HEK293 (cell line): ENCODE results near the gene INTS14.

Experiments
- ELK4 ChIP-seq: IDR thresholded peaks from 2 replicates; pipeline ENCODE4 v1.6.1; 2011; ENCODE audit warnings: mild to moderate bottlenecking, low read depth, low read length, borderline replicate concordance
- HIC1 ChIP-seq: fragments of 450-650 bp; formaldehyde crosslinking; IDR thresholded peaks from 2 replicates; pipeline ENCODE4 v1.5.1; 2016; ENCODE audit warnings: missing biosample characterization, missing genetic modification characterization
- HOXA7 ChIP-seq: sonication (generic); formaldehyde crosslinking; IDR thresholded peaks from 2 replicates; pipeline ENCODE4 v1.8.1; 2022; ENCODE audit warnings: missing genetic modification reagents, borderline replicate concordance
- HOXC10 ChIP-seq: sonication (generic); formaldehyde crosslinking; IDR thresholded peaks from 2 replicates; pipeline ENCODE4 v1.8.1; 2023; ENCODE audit warnings: mild to moderate bottlenecking, missing genetic modification reagents
- HOXD13 ChIP-seq: sonication (generic); formaldehyde crosslinking; IDR thresholded peaks from 2 replicates; pipeline ENCODE4 v1.8.0; 2022; ENCODE audit warnings: missing genetic modification reagents, borderline replicate concordance
- MZF1 ChIP-seq: fragments of 450-650 bp; formaldehyde crosslinking; IDR thresholded peaks from 2 replicates; pipeline ENCODE4 v1.5.1; 2017; ENCODE audit warnings: missing biosample characterization, missing genetic modification characterization, borderline replicate concordance
- PRDM4 ChIP-seq: fragments of 450-650 bp; formaldehyde crosslinking; IDR thresholded peaks from 2 replicates; pipeline ENCODE4 v1.5.1; 2017; ENCODE audit warnings: missing biosample characterization, missing genetic modification characterization
- RBAK ChIP-seq: fragments of 450-650 bp; formaldehyde crosslinking; IDR thresholded peaks from 2 replicates; pipeline ENCODE4 v1.5.1; 2016; ENCODE audit warnings: missing biosample characterization, missing genetic modification characterization
- REPIN1 ChIP-seq: fragments of 450-650 bp; formaldehyde crosslinking; IDR thresholded peaks from 2 replicates; pipeline ENCODE4 v1.5.1; 2017; ENCODE audit warnings: missing biosample characterization, missing genetic modification characterization, low read depth
- SP2 ChIP-seq: fragments of 450-650 bp; formaldehyde crosslinking; IDR thresholded peaks from 2 replicates; pipeline ENCODE4 v1.5.1; 2016; ENCODE audit warnings: missing biosample characterization, missing genetic modification characterization
- SP3 ChIP-seq: fragments of 450-650 bp; formaldehyde crosslinking; IDR thresholded peaks from 2 replicates; pipeline ENCODE4 v1.5.1; 2016; ENCODE audit warnings: missing biosample characterization, missing genetic modification characterization
- ZBTB17 ChIP-seq: fragments of 450-650 bp; formaldehyde crosslinking; IDR thresholded peaks from 2 replicates; pipeline ENCODE4 v1.5.1; 2016; ENCODE audit warnings: missing biosample characterization, missing genetic modification characterization
- ZBTB26 ChIP-seq: fragments of 450-650 bp; formaldehyde crosslinking; optimal IDR thresholded peaks from 2 replicates; pipeline ENCODE3; 2016; ENCODE audit warnings: missing biosample characterization, mild to moderate bottlenecking, missing genetic modification characterization
- ZFP69B ChIP-seq: fragments of 450-650 bp; formaldehyde crosslinking; IDR thresholded peaks from 2 replicates; pipeline ENCODE4 v1.5.1; 2016; ENCODE audit warnings: missing biosample characterization, missing genetic modification characterization
- ZNF121 ChIP-seq: fragments of 450-650 bp; formaldehyde crosslinking; IDR thresholded peaks from 2 replicates; pipeline ENCODE4 v1.5.1; 2016; ENCODE audit warnings: missing biosample characterization, missing genetic modification characterization
- ZNF138 ChIP-seq: fragments of 450-650 bp; formaldehyde crosslinking; IDR thresholded peaks from 2 replicates; pipeline ENCODE4 v1.5.1; 2016; ENCODE audit warnings: missing biosample characterization, missing genetic modification characterization, borderline replicate concordance
- ZNF146 ChIP-seq: fragments of 450-650 bp; formaldehyde crosslinking; IDR thresholded peaks from 2 replicates; pipeline ENCODE4 v1.5.1; 2016; ENCODE audit warnings: missing biosample characterization, missing genetic modification characterization
- ZNF214 ChIP-seq: fragments of 450-650 bp; formaldehyde crosslinking; IDR thresholded peaks from 2 replicates; pipeline ENCODE4 v1.5.1; 2017; ENCODE audit warnings: missing biosample characterization, mild to moderate bottlenecking, missing genetic modification characterization, borderline replicate concordance
- ZNF23 ChIP-seq: fragments of 450-650 bp; formaldehyde crosslinking; IDR thresholded peaks from 2 replicates; pipeline ENCODE4 v1.5.1; 2016; ENCODE audit warnings: missing biosample characterization, missing genetic modification characterization, borderline replicate concordance
- ZNF239 ChIP-seq: fragments of 450-650 bp; formaldehyde crosslinking; IDR thresholded peaks from 2 replicates; pipeline ENCODE4 v1.5.1; 2016; ENCODE audit warnings: missing biosample characterization, missing genetic modification characterization
- ZNF292 ChIP-seq: fragments of 450-650 bp; formaldehyde crosslinking; IDR thresholded peaks from 2 replicates; pipeline ENCODE4 v1.5.1; 2016; ENCODE audit warnings: low read depth, missing biosample characterization, missing genetic modification characterization, borderline replicate concordance
- ZNF350 ChIP-seq: fragments of 450-650 bp; formaldehyde crosslinking; IDR thresholded peaks from 2 replicates; pipeline ENCODE4 v1.5.0; 2017; ENCODE audit warnings: missing biosample characterization, mild to moderate bottlenecking, missing genetic modification characterization
- ZNF423 ChIP-seq: fragments of 450-650 bp; formaldehyde crosslinking; IDR thresholded peaks from 2 replicates; pipeline ENCODE4 v1.5.1; 2016; ENCODE audit warnings: missing biosample characterization, missing genetic modification characterization
- ZNF449 ChIP-seq: fragments of 450-650 bp; formaldehyde crosslinking; IDR thresholded peaks from 2 replicates; pipeline ENCODE4 v1.5.1; 2017; ENCODE audit warnings: missing biosample characterization, mild to moderate bottlenecking, missing genetic modification characterization, moderate library complexity
- ZNF501 ChIP-seq: fragments of 450-650 bp; formaldehyde crosslinking; IDR thresholded peaks from 2 replicates; pipeline ENCODE4 v1.5.1; 2016; ENCODE audit warnings: missing biosample characterization, missing genetic modification characterization
- ZNF530 ChIP-seq: fragments of 450-650 bp; formaldehyde crosslinking; IDR thresholded peaks from 2 replicates; pipeline ENCODE4 v1.5.1; 2016; ENCODE audit warnings: low read depth, missing biosample characterization, missing genetic modification characterization
- ZNF548 ChIP-seq: fragments of 450-650 bp; formaldehyde crosslinking; IDR thresholded peaks from 2 replicates; pipeline ENCODE4 v1.5.1; 2016; ENCODE audit warnings: missing biosample characterization, missing genetic modification characterization
- ZNF585B ChIP-seq: fragments of 450-650 bp; formaldehyde crosslinking; IDR thresholded peaks from 2 replicates; pipeline ENCODE4 v1.5.1; 2016; ENCODE audit warnings: missing biosample characterization, missing genetic modification characterization
- ZNF629 ChIP-seq: fragments of 450-650 bp; formaldehyde crosslinking; IDR thresholded peaks from 2 replicates; pipeline ENCODE4 v1.5.1; 2017; ENCODE audit warnings: missing biosample characterization, missing genetic modification characterization
- ZNF658 ChIP-seq: fragments of 450-650 bp; formaldehyde crosslinking; IDR thresholded peaks from 2 replicates; pipeline ENCODE4; 2016; ENCODE audit warnings: missing biosample characterization, missing genetic modification characterization
- ZNF664 ChIP-seq: fragments of 450-650 bp; formaldehyde crosslinking; IDR thresholded peaks from 2 replicates; pipeline ENCODE4 v1.5.1; 2016; ENCODE audit warnings: missing biosample characterization, missing genetic modification characterization
- ZNF785 ChIP-seq: fragments of 450-650 bp; formaldehyde crosslinking; IDR thresholded peaks from 2 replicates; pipeline ENCODE4 v1.5.1; 2016; ENCODE audit warnings: missing biosample characterization, missing genetic modification characterization
- ZNF791 ChIP-seq: fragments of 450-650 bp; formaldehyde crosslinking; IDR thresholded peaks from 2 replicates; pipeline ENCODE4 v1.5.1; 2016; ENCODE audit warnings: missing biosample characterization, missing genetic modification characterization
- ZSCAN4 ChIP-seq: fragments of 450-650 bp; formaldehyde crosslinking; IDR thresholded peaks from 2 replicates; pipeline ENCODE4 v1.5.1; 2017; ENCODE audit warnings: missing biosample characterization, missing genetic modification characterization

Gene INTS14

GRCh38 chr15:65638681-65639089, 27.8 kb upstream of the INTS14 start (continued):
- no peak for TF ChIP-seq ZSCAN4
- TF ChIP-seq ZNF585B, result no peak
- no peak for TF ChIP-seq ZNF658 (tag by site-specific recombination)
- no peak for TF ChIP-seq ZFP69B (tag by site-specific recombination)
- TF ChIP-seq HOXC10, result no peak
- no peak for TF ChIP-seq ZNF791 (tag by site-specific recombination)
- TF ChIP-seq ELK4, result no peak
- no peak for TF ChIP-seq ZNF239 (tag by site-specific recombination)
- no peak for TF ChIP-seq ZNF146 (tag by site-specific recombination)
- no peak for TF ChIP-seq ZBTB26 (tag by site-specific recombination)
- no peak for TF ChIP-seq ZNF664 (tag by site-specific recombination)
- TF ChIP-seq MZF1 (tag by site-specific recombination), result 0 out of 2 replicates have a peak, but pooled peaks have one; percentile 24
- no peak for TF ChIP-seq REPIN1 (tag by site-specific recombination)
- TF ChIP-seq HIC1, result no peak
- no peak for TF ChIP-seq ZNF423 (tag by site-specific recombination)
- no peak for TF ChIP-seq ZNF501
- TF ChIP-seq HOXD13 (CRISPR knock-in tag), result no peak
- no peak for TF ChIP-seq ZNF530 (tag by site-specific recombination)
- no peak for TF ChIP-seq SP2 (tag by site-specific recombination)
- TF ChIP-seq SP3 (tag by site-specific recombination), result no peak
- no peak for TF ChIP-seq RBAK (tag by site-specific recombination)
- TF ChIP-seq ZNF350 (tag by site-specific recombination), result no peak
- TF ChIP-seq PRDM4, result no peak
- no peak for TF ChIP-seq HOXA7 (CRISPR knock-in tag)
- TF ChIP-seq ZNF629 (tag by site-specific recombination), result peak; percentile 41; the same call in 1 of the 2 replicates
- TF ChIP-seq ZNF449, result no peak
- TF ChIP-seq ZNF785 (tag by site-specific recombination), result no peak
- no peak for TF ChIP-seq ZNF214
- TF ChIP-seq ZNF121 (tag by site-specific recombination), result no peak
- TF ChIP-seq ZBTB17 (tag by site-specific recombination), result peak; percentile 70
- no peak for TF ChIP-seq ZNF138 (tag by site-specific recombination)
- no peak for TF ChIP-seq ZNF23
- no peak for TF ChIP-seq ZNF292 (tag by site-specific recombination)
- no peak for TF ChIP-seq ZNF548 (tag by site-specific recombination)
